Mononuclear cell (primary cell): ENCODE data around the gene KIDINS220. TPM values are rescaled to one million over a fixed set of nuclear protein-coding genes. Genes with fewer than 3 reads are reported as not detected.
A peak's percentile ranks its signal among the peaks of the same experiment; 100 is the strongest.

Source experiments
- H3K27me3 ChIP-seq: 2 replicates; pipeline ENCODE4 v1.6.0; 2011; ENCODE audit warnings: low read length, control low read depth; ENCODE audit not compliant: insufficient read depth
- H3K4me1 ChIP-seq: 2 replicates; pipeline ENCODE4 v1.5.1; 2011; ENCODE audit warnings: mild to moderate bottlenecking, low read length, control low read depth; ENCODE audit not compliant: insufficient read depth
- H3K4me3 ChIP-seq: 2 replicates; pipeline ENCODE4 v1.5.1; 2011; ENCODE audit warnings: mild to moderate bottlenecking, low read length, moderate library complexity
- H3K9me3 ChIP-seq: 2 replicates; pipeline ENCODE4 v1.5.1; 2011; ENCODE audit warnings: low read depth, mild to moderate bottlenecking, control low read depth, low read length
- total RNA-seq: library from RNA; depleted of rRNA; stranded (reverse); fragments of >200 nt; gene quantifications from one replicate; pipeline ENCODE4 v1.2.3, GENCODE V29; 2012

Gene KIDINS220
- total RNA-seq, 1 donor = 62.2 TPM

DNA sequence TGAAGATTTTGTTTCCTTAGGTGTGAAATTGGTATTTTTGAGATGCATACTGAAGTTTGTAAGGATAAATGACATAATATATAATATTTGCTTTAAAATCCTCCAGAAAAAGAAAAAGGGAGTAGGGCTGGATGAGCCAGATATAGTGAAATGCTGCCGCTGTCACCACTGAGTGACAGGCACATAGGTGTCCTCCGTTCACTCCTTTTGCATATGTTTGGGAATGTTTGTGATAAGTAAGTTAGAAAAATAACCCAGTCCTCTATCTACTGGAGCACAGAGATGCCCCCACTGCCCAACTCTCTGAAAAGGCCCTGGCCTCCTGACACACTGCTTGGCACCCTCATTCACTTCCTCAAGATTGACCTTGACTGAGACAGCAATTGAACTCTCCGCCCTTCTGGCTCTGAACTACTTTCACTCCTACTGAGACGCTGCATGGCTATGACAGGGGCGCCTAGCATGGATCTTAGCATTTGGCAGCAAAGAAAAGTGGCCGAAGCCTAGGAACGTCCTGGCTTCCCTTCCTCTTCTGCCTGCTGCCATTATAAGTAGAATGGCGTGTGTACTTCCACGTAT lies 145.5 kb downstream of the KIDINS220 start:
- no peak overlapping the region for H3K4me3 ChIP-seq
- H3K27me3 ChIP-seq = peaks cover 13% of the 10 kb centered on the region
- peaks cover 8% of the 10 kb centered on the region for H3K4me1 ChIP-seq
- no peaks in the 10 kb centered on the region for H3K9me3 ChIP-seq

- Histone ChIP-seq H3K4me3 (peak overlapping the region; percentile 54), H3K4me1 (peaks cover 31% of the 10 kb centered on the region), H3K27me3 (no peaks in the 10 kb centered on the region), H3K9me3 (no peaks in the 10 kb centered on the region)
These were observed 151.6 kb downstream of the KIDINS220 start for GRCh38 chr2:8685697-8686358.

- Histone ChIP-seq H3K4me3 (peak overlapping the region; percentile 54), H3K27me3 (no peaks in the 10 kb centered on the region), H3K4me1 (peaks cover 37% of the 10 kb centered on the region), H3K9me3 (no peaks in the 10 kb centered on the region)
These were observed 152.3 kb downstream of the KIDINS220 start for GRCh38 chr2:8684878-8685696.

DNA sequence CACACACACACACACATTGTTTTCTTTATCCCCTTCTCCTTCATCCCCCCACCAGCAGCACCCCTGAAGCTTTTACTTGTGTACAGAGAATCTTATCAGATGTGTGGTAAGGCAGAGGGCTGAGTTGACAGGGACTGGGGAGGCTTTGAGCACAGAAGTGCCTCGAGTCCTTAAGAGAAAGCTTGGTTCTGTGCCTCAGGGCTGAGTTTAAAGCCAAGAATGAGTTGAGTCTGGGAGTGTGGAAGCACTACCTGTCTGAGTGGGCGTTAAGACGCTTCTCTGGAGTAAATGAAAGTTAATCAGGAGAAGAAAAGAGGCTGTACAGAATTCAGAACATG lies 152.9 kb downstream of the KIDINS220 start:
- peaks cover 3% of the 10 kb centered on the region for H3K27me3 ChIP-seq
- H3K4me1 ChIP-seq = peaks cover 43% of the 10 kb centered on the region
- no peaks in the 10 kb centered on the region for H3K9me3 ChIP-seq
- H3K4me3 ChIP-seq = peak overlapping the region; percentile 54

DNA sequence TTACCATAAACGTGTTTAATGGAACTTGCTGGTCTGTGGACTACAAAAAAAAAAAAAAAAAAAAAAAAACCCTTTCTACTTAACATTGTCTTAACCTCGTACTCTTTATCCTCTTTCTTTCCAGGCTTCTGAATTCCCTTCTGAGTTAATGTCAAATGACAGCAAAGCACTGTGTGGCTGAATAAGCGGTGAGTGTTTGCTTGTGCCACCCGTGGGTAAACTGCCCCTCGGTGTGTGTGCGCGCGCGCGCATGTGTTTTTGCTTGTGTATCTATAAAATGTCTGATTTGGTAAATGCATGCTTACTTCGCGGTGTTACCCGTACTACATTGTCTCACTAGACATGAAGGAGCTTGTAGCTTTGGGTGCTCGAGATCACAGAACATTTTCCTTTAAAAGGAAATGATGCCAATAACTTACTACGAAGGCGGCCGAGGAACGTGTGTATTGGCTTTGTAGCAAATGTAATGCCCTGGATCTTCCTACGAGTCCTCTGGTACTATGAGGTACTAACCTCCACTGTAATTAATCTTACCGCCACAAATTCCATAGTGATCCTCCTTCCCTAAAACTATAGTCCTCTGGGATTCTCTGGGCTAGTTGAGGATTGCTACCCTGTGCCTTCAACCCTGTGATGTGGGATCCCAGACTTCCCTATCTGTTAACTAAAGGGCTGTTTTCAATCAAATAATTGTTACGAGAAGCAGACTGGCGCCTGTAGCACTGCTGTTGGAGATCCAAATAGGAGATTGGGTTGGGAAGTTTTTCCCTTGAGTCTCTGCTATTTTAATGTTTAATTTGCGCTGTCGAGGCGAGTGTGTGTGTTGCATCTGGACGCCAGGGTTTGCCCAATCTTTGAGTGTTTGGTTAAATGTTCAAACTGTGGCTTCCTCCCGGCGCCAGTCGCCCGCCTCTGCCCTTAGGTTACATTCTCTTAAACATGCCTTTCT lies 154.4 kb downstream of the KIDINS220 start:
- Histone ChIP-seq H3K9me3 (no peaks in the 10 kb centered on the region), H3K27me3 (peaks cover 10% of the 10 kb centered on the region), H3K4me1 (peaks cover 52% of the 10 kb centered on the region), H3K4me3 (peak overlapping the region; percentile 90)

DNA sequence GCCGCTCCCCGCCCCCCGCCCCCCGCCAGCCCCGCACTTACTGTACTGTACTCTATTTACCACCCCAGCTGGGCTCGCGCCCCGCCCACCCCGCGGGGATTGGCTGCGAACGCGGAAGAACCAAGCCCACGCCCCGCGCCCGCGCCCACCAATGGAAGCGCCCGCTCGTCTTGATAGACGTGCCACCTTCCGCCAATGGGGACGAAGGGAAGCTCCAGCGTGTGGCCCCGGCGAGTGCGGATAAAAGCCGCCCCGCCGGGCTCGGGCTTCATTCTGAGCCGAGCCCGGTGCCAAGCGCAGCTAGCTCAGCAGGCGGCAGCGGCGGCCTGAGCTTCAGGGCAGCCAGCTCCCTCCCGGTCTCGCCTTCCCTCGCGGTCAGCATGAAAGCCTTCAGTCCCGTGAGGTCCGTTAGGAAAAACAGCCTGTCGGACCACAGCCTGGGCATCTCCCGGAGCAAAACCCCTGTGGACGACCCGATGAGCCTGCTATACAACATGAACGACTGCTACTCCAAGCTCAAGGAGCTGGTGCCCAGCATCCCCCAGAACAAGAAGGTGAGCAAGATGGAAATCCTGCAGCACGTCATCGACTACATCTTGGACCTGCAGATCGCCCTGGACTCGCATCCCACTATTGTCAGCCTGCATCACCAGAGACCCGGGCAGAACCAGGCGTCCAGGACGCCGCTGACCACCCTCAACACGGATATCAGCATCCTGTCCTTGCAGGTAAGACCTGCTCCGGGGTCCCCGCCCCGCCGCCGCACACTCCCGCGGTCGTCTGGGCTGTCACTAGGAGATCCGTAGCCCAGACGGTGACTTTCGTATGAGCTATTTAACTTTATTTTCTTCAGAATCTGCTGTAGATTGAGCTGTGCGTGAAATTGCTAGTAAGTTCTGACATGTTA lies 155.4 kb downstream of the KIDINS220 start, which contains the start of gene ID2:
TSS of gene ID2 (plus strand) at position 271 of the 907 bp plus-strand sequence. CDS start at position 381, 110 bp downstream.
- Histone ChIP-seq H3K4me3 (peak within 1 kb of the TSS; percentile 90), H3K27me3 (peaks cover 19% of the 10 kb centered on the region), H3K9me3 (no peaks in the 10 kb centered on the region), H3K4me1 (peaks cover 61% of the 10 kb centered on the region)

- Histone ChIP-seq H3K4me3 (peak overlapping the region; percentile 56), H3K9me3 (no peaks in the 10 kb centered on the region), H3K27me3 (peaks cover 29% of the 10 kb centered on the region), H3K4me1 (peaks cover 71% of the 10 kb centered on the region)
These were observed 156.3 kb downstream of the KIDINS220 start for GRCh38 chr2:8680822-8681760.

- Histone ChIP-seq H3K4me3 (no peak overlapping the region), H3K27me3 (peaks cover 39% of the 10 kb centered on the region), H3K4me1 (peaks cover 67% of the 10 kb centered on the region), H3K9me3 (no peaks in the 10 kb centered on the region)
These were observed 157.3 kb downstream of the KIDINS220 start for GRCh38 chr2:8679827-8680731.

DNA sequence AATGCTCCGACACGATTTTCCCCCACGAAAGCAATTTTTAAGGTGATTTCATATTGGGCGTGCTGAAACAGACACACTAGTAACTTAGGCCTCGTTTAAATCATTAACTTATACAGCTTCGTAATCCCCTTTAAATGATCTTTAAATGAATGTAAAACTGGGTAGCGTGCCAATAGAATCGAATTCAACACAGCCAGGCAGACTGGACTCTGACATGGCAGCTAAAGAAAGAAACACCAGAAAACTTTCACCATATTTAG lies 157.9 kb downstream of the KIDINS220 start:
- peaks cover 61% of the 10 kb centered on the region for H3K4me1 ChIP-seq

More for the DNA sequence above, 157.9 kb downstream of the KIDINS220 start:
- Histone ChIP-seq H3K4me3 (no peak overlapping the region), H3K9me3 (peaks cover 3% of the 10 kb centered on the region), H3K27me3 (peaks cover 43% of the 10 kb centered on the region)

Other genes starting within 250 kb of the KIDINS220 start
- gene ID2, start 155.6 kb downstream of the KIDINS220 start, total RNA-seq = 717 TPM
- 9.2 TPM for gene MBOAT2, start 166.1 kb upstream of the KIDINS220 start, total RNA-seq